ENCODE results near the gene ADGRG3. TPM values are rescaled to one million over a fixed set of nuclear protein-coding genes. Genes with fewer than 3 reads are reported as not detected.
A peak's percentile ranks its signal among the peaks of the same experiment; 100 is the strongest.

The ADGRG3 gene
- total RNA-seq, 1 donor from 2014 or later = 5.8 TPM

DNA sequence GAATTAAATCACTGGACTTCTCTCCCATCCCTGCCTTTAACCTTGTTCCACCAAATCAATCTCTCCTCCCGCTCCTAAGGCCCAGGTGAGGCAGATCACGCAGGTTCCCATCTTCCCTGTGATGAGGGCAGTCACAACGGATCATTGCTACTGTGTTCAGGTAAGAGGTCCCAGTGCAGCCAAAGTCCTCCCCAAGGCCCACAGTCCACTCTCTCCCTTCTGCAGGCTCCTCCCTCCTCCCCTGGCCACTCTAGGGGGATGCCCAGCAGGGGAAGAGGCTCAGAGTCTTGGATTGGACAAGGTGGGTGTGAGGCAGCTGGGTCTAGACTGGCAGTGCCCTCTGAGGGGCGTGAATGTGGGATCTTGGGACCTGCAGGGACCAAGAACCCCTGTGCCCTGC lies 2.6 kb upstream of the ADGRG3 start:
- DNase-seq = no peak
- no peak overlapping the region for H3K4me3 ChIP-seq
- intact Hi-C loops (cut with DNase I) = no loop called here
- no peak for TF ChIP-seq CTCF (IDR thresholded peaks at IDR 0.05)
- H3K27ac ChIP-seq = no peak overlapping the region
- H3K4me1 ChIP-seq = no peaks in the 10 kb centered on the region
- no peaks in the 10 kb centered on the region for H3K9me3 ChIP-seq
- ATAC-seq = no peak
- H3K27me3 ChIP-seq = no peaks in the 10 kb centered on the region
- H3K36me3 ChIP-seq = peaks cover 7% of the 10 kb centered on the region

DNA sequence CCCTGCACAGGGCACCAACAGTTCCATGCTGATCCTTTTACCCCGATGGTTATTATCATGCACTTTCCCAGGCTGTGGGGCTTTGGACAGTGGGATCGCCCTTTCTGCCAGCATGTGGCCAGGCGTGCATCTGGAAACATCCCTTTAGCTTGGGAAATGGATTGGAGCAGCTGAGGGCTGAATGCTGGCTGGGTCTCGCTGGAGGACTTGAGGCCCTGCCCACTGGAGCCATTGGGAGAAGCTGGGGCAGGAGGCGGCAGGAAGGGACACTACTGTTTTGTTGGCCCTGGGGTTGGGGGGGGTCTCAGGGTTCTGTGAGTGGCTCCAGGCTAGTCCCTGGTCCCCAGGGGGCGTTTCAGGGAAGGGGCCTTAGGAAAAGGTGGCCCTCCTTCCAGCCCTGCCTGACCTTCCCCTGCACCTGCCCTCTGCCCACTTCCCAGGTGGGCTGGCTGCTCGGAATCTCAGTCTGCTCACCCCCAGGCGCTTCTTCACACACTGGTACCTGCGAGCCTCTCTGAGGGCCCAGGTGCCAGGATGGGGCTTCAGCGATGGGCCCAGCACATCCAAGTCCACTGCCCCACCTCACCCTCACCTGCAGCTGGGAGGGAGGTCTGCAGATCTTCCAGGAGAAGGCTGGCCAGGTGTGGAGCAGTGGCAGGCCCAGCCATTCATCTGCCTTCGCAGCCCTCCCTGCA lies 1.6 kb upstream of the ADGRG3 start:
- intact Hi-C loops (cut with DNase I) = no loop called here
- Histone ChIP-seq H3K27me3 (no peaks in the 10 kb centered on the region), H3K4me3 (no peak overlapping the region), H3K9me3 (no peaks in the 10 kb centered on the region), H3K4me1 (no peaks in the 10 kb centered on the region), H3K36me3 (peaks cover 7% of the 10 kb centered on the region), H3K27ac (no peak overlapping the region)
- no peak for DNase-seq
- no peak for ATAC-seq
- no peak for TF ChIP-seq CTCF (IDR thresholded peaks at IDR 0.05)

- DNase-seq (no peak), ATAC-seq (peak; percentile 1)
- TF ChIP-seq CTCF (IDR thresholded peaks at IDR 0.05) = no peak
- Histone ChIP-seq H3K36me3 (peaks cover under 1% of the 10 kb centered on the region), H3K27me3 (no peaks in the 10 kb centered on the region), H3K4me1 (no peaks in the 10 kb centered on the region), H3K27ac (no peak overlapping the region), H3K4me3 (no peak overlapping the region), H3K9me3 (no peaks in the 10 kb centered on the region)
- intact Hi-C loops (cut with DNase I) = no loop called here
These were observed 1.0 kb upstream of the ADGRG3 start for GRCh38 chr16:57667048-57667525.

GRCh38 chr16:57667526-57668262 lies 412 bp upstream of the ADGRG3 start:
- no peak overlapping the region for H3K27ac ChIP-seq
- DNase-seq = peak; percentile 78
- H3K36me3 ChIP-seq = no peaks in the 10 kb centered on the region
- TF ChIP-seq CTCF (IDR thresholded peaks at IDR 0.05) = no peak
- H3K4me3 ChIP-seq = no peak overlapping the region
- no peaks in the 10 kb centered on the region for H3K9me3 ChIP-seq
- no peaks in the 10 kb centered on the region for H3K27me3 ChIP-seq
- no peaks in the 10 kb centered on the region for H3K4me1 ChIP-seq
- intact Hi-C loops (cut with DNase I) = no loop called here
- ATAC-seq = peak; percentile 79

DNA sequence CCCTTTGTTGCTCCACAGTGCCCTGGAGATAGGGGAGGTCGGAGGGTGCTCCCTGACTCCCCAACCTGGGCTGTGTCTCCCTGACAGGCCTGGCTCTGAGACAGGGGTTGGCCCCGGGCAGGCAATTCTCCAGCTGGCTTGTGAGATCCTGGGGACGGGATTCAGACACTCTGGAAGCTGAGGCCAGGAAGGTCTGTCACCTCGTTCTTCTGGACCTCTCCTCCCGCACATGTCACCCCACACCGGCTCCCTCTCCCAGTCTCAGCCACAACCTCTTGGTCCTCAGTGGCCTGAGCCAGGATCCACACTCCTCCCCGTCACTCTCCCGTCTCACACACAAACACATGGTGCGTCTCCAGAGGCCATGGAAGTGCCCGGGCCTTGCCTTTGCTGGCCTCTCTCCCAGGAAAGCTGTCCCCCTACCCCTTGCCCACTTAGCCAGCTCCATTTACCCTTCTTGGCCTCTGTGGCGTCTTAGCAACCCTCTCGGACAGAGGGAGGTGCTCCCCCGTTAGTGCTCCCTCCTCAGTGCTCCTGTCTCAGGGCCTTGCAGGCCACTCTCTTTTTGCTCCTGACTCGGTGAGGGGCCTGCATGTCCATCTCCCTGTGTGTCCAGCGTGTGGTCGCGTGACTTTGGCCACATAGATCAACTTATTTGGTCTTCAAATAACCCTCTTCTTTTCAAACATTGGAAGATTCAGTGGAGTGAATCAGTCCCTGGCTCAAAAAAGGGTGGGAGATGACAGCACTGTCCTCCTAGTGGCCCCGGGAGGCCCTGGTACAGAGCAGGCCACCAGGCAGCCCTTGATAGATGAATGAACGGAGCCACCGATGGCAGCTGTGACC lies 747 bp downstream of the ADGRG3 start:
- ATAC-seq (no peak), DNase-seq (no peak)
- intact Hi-C loops (cut with DNase I) = no loop called here
- Histone ChIP-seq H3K36me3 (no peaks in the 10 kb centered on the region), H3K4me3 (no peak overlapping the region), H3K27ac (no peak overlapping the region), H3K4me1 (no peaks in the 10 kb centered on the region), H3K27me3 (peaks cover 5% of the 10 kb centered on the region), H3K9me3 (no peaks in the 10 kb centered on the region)
- TF ChIP-seq CTCF (IDR thresholded peaks at IDR 0.05) = no peak
